KOPT-K1 (cell line): ENCODE data around the gene PLD4.
"Not testable (repeated sequence)": the region's sequence is repeated elsewhere in the genome, so short reads cannot be mapped to it uniquely, and the experiment has no call there.

ENCODE experiments used
- H3K27ac ChIP-seq: fragments of 200-600 bp; sonication (generic); 2 replicates; pipeline ENCODE4 v1.5.1; 2016; ENCODE audit warnings: antibody characterized with exemption, mild to moderate bottlenecking, low read depth, low read length; ENCODE audit not compliant: poor library complexity, severe bottlenecking
- H3K36me3 ChIP-seq: fragments of 200-600 bp; sonication (generic); 2 replicates; pipeline ENCODE4 v1.5.1; 2017; ENCODE audit warnings: antibody characterized with exemption, mild to moderate bottlenecking, low read length, moderate library complexity; ENCODE audit not compliant: insufficient read depth
- H3K9me3 ChIP-seq: fragments of 200-600 bp; sonication (generic); 2 replicates; pipeline ENCODE4 v1.5.1; 2017; ENCODE audit warnings: antibody characterized with exemption, low read length, mild to moderate bottlenecking; ENCODE audit not compliant: insufficient read depth, poor library complexity, severe bottlenecking

PLD4 gene

DNA sequence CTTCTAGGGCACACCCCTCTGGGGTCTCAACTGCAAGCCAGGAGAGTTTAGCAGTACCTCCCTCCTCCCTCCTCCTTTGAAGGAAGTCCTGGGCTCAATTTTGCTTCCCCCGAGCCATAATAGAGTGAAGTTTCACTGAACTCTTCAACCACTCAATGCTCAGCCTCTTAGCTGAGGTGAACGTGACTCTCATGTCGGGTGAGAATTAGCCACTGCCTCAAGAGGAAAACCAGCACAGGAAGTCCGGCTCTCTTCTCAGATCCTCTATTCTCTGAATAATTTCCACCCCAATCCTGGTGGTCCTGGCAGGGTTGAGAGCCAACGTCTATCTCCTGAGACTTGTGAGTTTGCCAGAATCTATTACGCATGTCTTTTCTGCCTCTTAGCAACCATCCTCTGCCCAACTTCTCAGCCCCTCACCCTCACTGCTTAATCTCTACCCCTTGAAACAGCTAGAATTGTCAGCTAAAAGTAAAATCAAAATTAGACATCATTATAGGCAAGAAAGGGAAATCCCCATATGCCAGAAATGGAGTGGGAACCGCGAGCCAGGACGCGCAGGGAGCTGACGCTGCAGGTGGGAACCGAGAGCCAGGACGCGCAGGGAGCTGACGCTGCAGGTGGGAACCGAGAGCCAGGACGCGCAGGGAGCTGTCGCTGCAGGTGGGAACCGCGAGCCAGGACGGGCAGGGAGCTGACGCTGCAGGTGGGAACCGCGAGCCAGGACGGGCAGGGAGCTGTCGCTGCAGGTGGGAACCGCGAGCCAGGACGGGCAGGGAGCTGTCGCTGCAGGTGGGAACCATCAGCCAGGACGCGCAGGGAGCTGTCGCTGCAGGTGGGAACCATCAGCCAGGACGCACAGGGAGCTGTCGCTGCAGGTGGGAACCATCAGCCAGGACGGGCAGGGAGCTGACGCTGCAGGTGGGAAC lies 19.8 kb upstream of the PLD4 start:
- peaks cover 11% of the 10 kb centered on the region for H3K9me3 ChIP-seq
- not testable (repeated sequence) for H3K27ac ChIP-seq, H3K36me3 ChIP-seq

DNA sequence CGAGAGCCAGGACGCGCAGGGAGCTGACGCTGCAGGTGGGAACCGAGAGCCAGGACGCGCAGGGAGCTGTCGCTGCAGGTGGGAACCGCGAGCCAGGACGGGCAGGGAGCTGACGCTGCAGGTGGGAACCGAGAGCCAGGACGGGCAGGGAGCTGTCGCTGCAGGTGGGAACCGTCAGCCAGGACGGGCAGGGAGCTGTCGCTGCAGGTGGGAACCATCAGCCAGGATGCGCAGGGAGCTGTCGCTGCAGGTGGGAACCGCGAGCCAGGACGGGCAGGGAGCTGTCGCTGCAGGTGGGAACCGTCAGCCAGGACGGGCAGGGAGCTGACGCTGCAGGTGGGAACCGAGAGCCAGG lies 19.1 kb upstream of the PLD4 start:
- not testable (repeated sequence) for H3K36me3 ChIP-seq, H3K27ac ChIP-seq
- H3K9me3 ChIP-seq = peaks cover 17% of the 10 kb centered on the region

DNA sequence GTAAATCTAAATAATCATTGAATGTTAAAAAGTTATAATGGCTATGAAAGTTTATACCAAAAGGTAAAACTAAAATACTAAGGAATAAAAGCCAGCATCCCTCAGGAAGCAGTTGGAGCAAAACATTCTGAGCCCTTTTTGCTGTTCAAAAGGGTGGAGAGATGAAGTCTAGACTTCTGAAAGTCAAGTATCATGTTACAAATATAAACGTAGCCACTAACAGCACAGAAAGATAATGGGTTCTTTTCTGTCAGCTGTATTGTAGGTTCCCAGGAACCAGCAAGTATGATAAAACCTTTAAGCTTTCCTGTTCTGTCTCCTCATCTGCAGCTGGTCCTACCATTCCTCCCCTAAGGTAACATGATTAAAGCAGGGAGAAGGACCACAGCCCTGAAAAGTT lies 16.4 kb upstream of the PLD4 start:
- H3K27ac ChIP-seq = no peak overlapping the region

DNA sequence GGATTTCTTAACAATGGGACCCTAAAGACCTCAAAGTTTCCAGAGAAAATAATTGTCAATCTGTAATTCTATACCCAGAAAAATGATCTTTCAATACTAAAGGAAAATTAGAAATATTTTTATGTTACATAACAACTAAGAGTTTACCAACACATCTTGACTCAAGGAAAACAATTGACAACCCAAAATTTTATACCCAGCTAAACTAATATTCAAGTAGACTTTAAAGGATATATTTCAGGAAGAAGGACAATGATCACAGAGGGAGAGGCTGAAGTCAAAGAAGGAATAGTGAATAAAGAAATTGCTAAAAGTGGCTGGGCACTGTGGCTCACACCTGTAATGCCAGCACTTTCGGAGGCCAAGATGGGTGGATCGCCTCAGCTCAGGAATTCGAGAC lies 12.6 kb upstream of the PLD4 start:
- Histone ChIP-seq H3K27ac (no peak overlapping the region), H3K9me3 (peaks cover 34% of the 10 kb centered on the region), H3K36me3 (no peaks in the 10 kb centered on the region)

More for the DNA sequence above, 16.4 kb upstream of the PLD4 start:
- peaks cover 34% of the 10 kb centered on the region for H3K9me3 ChIP-seq
- H3K36me3 ChIP-seq = no peaks in the 10 kb centered on the region

DNA sequence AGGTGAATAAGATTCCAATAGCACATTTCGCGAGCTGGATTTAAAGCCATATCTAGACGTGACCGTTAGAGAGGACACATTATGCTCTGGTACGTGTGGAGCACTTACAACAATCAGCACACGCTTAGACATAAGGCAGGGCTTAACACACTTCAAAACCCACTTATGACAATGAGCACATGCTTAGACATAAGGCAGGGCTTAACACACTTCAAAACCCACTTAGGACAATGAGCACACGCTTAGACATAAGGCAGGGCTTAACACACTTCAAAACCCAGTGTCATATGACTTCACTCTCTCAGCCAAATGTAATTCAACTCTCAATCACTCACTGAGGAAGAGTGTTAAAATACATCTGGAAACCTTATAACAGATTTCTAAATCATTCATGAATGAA lies 11.2 kb upstream of the PLD4 start:
- Histone ChIP-seq H3K27ac (no peak overlapping the region), H3K36me3 (no peaks in the 10 kb centered on the region), H3K9me3 (peaks cover 27% of the 10 kb centered on the region)

DNA sequence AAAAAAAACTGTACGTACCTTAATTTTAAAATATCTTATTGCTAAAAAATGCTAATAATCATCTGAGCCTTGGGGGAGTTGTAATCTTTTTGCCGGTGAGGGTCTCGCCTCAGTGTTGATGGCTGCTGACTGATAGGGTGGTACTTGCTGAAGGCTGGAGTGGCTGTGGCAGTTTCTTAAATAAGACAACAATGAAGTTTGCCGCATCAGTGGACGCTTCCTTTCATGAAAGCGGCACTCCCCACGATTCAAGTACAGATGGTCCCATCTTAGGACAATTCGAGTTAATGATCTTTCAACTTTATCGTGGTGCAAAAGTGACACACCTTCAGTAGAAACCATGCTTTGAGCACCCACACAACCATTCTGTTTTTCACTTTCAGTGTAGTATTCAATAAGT lies 7.6 kb upstream of the PLD4 start:
- Histone ChIP-seq H3K36me3 (no peaks in the 10 kb centered on the region), H3K27ac (no peak overlapping the region), H3K9me3 (peaks cover 8% of the 10 kb centered on the region)

DNA sequence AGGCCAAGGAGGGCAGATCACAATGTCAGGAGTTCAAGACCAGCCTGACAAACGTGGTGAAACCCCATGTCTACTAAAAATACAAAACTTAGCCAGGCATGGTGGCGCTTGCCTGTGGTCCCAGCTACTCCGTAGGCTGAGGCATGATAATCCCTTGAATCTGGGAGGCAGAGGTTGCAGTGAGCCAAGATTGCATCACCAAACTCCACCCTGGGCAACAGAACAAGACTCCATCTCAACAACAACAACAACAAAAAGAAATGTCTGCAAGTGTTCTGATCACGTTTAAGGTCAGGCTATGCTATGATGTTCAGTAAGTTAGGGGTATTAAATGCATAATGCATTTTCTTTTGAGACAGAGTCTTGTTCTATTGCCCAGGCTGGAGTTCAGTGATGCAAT lies 6.7 kb upstream of the PLD4 start:
- H3K36me3 ChIP-seq = no peaks in the 10 kb centered on the region
- H3K27ac ChIP-seq = no peak overlapping the region
- H3K9me3 ChIP-seq = peaks cover 5% of the 10 kb centered on the region

DNA sequence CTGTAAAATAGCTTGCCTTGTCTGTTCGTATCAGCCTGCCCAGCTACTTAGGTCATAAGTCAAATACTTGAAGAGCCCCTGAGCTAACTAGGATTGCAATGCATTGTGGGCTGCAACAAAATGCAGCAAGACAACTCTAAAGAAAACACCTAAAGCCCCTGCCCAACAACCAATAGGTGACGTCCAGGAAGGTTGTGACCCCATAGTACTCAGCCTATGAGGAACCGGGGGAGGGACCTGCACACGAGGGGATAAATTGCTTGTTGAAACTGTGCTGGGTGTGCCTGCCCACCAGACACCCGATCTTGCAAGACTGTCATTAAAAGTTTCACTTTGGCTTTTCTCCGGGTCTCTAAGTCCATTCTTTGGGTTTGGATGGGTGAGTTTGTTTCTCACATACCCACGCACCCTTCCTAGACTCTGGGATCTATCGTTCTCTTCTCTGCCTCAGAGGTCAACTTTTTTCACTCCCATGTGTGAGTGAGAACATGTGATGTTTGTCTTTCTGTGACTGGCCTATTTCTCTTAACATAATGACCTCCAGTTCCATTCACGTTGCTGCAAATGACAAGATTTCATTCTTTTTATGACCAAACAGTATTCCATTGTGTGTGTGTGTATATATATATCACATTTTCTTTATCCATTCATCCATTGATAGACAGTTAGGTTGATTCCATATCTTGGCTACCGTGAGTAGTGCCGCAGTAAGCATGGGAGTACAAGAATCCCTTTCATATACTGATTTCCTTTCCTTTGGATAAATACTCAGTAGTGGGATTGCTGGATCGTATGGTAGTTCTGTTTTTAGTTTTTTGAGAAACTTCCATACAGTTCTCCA lies 5.3 kb upstream of the PLD4 start:
- H3K27ac ChIP-seq, H3K36me3 ChIP-seq: not testable (repeated sequence)
- H3K9me3 ChIP-seq = peaks cover 14% of the 10 kb centered on the region

DNA sequence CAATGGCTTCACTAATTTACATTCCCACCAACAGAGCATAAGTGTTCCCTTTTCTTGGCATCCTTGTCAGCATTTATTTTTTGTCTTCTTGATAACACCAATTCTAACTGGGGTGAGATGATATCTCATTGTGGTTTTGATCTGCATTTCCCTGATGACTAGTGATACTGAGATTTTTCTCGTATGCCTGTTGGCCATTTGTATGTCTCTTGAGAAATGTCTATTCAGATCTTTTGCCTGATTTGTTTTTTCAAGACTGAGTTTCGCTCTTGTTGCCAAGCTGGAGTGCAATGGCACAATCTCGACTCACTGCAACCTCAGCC lies 4.7 kb upstream of the PLD4 start:
- peaks cover 14% of the 10 kb centered on the region for H3K9me3 ChIP-seq
- H3K27ac ChIP-seq = no peak overlapping the region
- no peaks in the 10 kb centered on the region for H3K36me3 ChIP-seq

DNA sequence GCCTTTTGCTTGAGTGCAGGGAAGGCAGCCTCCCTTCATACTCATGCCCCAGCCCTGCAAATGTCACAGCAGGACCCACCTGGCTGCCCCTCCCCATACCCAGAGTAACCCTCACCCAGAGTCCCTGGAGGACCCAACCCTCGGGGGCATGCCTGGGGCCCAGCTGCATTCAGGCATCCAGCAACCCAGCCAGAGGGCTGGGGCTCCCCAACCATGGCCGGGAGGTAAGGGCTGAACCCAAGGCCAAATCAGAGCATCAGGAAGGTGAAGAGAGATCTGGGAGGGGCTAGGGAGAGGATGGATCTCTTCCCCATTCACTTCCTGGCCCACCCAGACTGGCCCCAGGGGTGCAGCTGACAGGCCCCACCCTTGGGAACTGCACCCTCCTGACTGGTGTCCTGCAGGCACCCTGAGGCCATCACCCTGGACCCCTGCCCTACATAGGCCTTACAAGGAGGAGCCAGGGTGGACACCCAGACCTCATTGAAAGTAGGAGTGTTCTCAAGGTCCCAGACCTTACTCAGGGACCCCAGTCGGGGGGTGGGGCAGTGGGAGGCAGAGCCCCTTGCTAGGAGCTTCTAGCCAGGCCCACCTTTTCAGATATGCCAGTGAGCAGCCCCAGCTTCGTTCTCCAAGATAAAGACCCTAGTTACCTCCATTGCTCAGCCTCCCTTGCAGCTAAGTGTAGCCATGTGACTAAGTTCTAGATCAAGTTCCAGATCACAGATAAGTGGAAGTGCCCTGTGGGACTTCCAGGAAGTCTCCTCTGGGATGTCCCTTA lies 849 bp upstream of the PLD4 start:
- Histone ChIP-seq H3K9me3 (peaks cover 14% of the 10 kb centered on the region), H3K27ac (no peak overlapping the region)

DNA sequence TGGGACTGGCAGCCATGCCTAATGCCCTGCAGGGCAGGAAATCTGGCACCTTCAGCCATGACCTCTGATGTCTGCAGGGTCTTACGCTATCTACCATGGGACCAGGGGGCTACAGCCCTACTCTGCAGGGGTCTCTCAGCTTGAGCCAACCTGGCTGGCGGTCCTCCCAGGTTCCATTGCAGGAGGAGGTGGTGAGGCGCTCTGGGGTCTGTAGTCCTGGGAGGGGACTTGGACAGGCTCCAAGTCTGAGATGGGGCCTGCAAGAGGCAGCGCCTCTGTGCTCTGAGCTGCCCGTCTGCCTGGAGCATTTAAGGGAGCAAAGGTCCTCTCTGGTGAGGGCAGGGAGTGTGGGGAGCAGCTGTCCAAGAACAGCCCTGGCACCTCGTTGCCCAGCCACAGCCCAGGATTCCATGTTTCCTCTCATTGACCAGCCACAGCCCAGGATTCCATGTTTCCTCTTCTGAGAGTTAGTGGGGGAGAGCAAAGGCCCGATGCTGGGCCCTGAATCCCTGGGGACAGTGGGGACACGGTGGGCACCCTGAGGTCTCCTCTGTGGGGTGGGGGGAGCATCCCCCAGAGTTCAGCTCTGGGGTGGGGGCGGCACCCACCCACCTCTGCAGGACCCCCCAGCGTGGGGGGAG lies 655 bp downstream of the PLD4 start:
- H3K27ac ChIP-seq = no peak overlapping the region
- no peaks in the 10 kb centered on the region for H3K36me3 ChIP-seq

More for the DNA sequence above, 849 bp upstream of the PLD4 start:
- no peaks in the 10 kb centered on the region for H3K36me3 ChIP-seq

DNA sequence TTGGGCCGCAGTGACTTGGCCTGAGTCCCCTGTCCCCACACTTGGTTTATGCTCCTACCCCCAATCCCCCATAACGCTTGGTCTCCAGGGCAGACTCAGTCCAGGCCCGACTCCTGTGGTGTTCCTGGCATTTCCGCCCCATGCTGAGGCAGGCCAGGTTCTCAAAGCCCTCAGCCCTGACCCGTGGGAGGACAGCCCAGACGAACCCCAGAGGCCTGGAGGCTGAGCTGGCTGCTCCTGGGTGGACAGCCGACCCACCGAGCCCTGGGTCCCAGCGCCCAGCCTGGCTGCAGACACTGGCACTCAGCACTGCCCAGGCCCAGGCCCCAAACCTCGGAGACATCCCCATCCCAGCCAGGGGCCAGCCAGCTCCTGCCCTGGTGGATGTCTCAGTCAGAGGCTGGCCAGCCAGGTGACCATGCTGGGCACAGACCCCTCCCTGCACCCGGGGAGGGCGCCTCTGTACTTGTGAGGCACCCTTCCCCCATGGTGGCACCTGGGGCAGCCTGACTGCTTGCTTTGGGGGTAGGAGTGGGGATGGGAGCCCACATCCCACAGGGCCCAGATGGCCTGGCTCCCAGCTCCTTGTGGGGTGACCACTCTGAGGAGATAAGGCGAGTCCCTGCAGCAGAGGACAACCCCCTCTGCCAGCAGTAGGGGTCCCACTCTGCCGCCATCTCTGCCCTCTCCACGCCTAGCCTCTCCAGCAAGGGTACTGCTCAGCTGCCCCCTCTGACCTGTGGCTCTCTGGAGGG lies 1.4 kb downstream of the PLD4 start:
- Histone ChIP-seq H3K36me3 (no peaks in the 10 kb centered on the region), H3K9me3 (peaks cover 14% of the 10 kb centered on the region), H3K27ac (no peak overlapping the region)

More for the DNA sequence above, 655 bp downstream of the PLD4 start:
- H3K9me3 ChIP-seq = peaks cover 14% of the 10 kb centered on the region

DNA sequence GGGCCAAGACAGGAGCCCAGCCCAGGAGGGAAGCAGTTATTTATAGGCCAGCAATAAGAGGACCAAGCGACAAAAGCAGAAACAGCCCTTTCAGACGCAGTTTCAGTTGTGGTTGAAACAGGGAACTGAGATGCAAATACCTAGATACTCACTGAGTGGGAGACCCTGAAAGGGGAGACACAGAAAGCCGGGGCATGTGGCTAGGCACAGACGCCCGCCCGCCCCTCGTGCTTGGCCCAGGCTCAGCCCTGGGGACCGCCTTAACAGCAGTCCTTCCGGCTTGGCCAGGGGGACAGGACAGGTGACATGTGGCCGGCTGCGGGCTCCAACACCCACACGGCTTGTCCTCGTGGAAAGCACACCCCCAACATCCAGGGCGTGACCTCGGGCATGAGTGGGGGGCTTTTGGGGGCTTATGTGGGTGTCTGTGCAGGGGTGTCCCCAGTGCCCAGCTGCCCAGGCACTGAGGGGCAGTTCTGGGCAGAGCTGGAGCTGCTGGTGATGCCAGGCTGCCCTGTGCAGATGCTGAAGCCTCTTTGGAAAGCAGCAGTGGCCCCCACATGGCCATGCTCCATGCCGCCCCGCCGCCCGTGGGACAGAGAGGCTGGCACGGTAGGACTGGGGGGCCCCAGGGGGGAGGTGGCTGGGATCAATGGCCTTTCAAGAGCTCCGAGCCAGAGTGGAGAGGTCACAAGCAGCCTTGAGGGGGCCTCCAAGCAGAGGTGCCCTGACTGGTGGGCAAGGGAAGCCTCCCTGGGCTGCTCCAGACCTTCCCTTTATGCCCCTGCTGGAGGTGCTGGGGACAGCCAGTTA lies 2.1 kb downstream of the PLD4 start:
- Histone ChIP-seq H3K27ac (no peak overlapping the region), H3K9me3 (peaks cover 9% of the 10 kb centered on the region), H3K36me3 (no peaks in the 10 kb centered on the region)
